HepG2 (cell line): ENCODE data around the gene FLYWCH1.

ENCODE experiments used
- ARHGAP35 ChIP-seq: sonication (generic); formaldehyde crosslinking; IDR thresholded peaks from 2 replicates; pipeline ENCODE4 v1.9.0; 2022; ENCODE audit warnings: mild to moderate bottlenecking, inconsistent platforms, moderate library complexity, missing genetic modification reagents, borderline replicate concordance
- CREM ChIP-seq, 2 experiments: sonication (generic) in 1 of 2; formaldehyde crosslinking in 1 of 2; IDR thresholded peaks; 2 replicates each; pipeline versions ENCODE4 v1.4.0 to v1.6.1; 2016 to 2020; ENCODE audit warnings: antibody characterized with exemption in 1 of 2, mild to moderate bottlenecking in 1 of 2, missing genetic modification reagents in 1 of 2
- KLF13 ChIP-seq: sonication (generic); formaldehyde crosslinking; IDR thresholded peaks from 2 replicates; pipeline ENCODE4 v1.4.0; 2020; ENCODE audit warnings: mild to moderate bottlenecking, missing genetic modification reagents
- NFE2L2 ChIP-seq: fragments of 150-350 bp; IDR thresholded peaks from 2 replicates; pipeline ENCODE4 v1.6.1; 2014; ENCODE audit warnings: low read length
- SRSF9 ChIP-seq: fragments of 200-400 bp; formaldehyde crosslinking; IDR thresholded peaks from 2 replicates; pipeline ENCODE4 v1.6.1; 2018; ENCODE audit warnings: borderline replicate concordance, mild to moderate bottlenecking, low read depth, low read length; ENCODE audit not compliant: insufficient read depth, poor library complexity, severe bottlenecking
- TF ChIP-seq, protein P1 (sequence below): sonication (generic); formaldehyde crosslinking; IDR thresholded peaks from 2 replicates; pipeline ENCODE4 v1.5.1; 2020; ENCODE audit warnings: missing genetic modification reagents, mild to moderate bottlenecking, borderline replicate concordance
- TF ChIP-seq, protein P2 (sequence below): sonication (generic); formaldehyde crosslinking; IDR thresholded peaks from 2 replicates; pipeline ENCODE4 v1.5.0; 2020; ENCODE audit warnings: mild to moderate bottlenecking, missing genetic modification reagents, moderate library complexity

DNA sequence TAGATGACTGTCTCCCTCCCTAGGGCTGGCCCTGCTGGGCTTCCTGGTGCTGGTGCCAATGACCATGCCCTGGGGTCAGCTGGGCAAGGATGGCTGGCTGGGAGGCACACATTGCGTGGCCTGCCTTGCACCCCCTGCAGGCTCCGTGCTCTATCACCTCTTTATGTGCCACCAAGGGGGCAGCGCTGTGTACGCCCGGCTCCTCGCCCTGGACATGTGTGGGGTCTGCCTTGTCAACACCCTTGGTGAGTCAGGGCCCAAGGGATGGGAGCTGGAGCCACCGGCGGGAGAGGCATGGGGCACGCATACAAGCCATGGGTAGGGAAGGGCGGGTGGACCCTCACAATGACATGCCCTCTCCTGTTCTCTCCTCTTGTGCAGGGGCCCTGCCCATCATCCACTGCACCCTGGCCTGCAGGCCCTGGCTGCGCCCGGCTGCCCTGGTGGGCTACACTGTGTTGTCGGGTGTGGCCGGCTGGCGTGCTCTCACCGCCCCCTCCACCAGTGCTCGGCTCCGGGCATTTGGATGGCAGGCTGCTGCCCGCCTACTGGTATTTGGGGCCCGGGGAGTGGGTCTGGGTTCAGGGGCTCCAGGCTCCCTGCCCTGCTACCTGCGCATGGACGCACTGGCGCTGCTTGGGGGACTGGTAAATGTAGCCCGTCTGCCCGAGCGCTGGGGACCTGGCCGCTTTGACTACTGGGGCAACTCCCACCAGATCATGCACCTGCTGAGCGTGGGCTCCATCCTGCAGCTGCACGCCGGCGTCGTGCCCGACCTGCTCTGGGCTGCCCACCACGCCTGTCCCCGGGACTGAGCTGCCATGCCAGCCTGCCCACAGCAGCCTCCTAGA, 59.6 kb downstream of the FLYWCH1 start:
- TF ChIP-seq ARHGAP35 (CRISPR knock-in tag): no peak
- TF ChIP-seq CREM (IDR thresholded peaks at IDR 0.05): no peak
- TF ChIP-seq CREM (CRISPR knock-in tag; IDR thresholded peaks at IDR 0.05): no peak
- no peak for TF ChIP-seq NFE2L2
- TF ChIP-seq KLF13 (CRISPR knock-in tag): no peak
- TF ChIP-seq, protein P1, sequence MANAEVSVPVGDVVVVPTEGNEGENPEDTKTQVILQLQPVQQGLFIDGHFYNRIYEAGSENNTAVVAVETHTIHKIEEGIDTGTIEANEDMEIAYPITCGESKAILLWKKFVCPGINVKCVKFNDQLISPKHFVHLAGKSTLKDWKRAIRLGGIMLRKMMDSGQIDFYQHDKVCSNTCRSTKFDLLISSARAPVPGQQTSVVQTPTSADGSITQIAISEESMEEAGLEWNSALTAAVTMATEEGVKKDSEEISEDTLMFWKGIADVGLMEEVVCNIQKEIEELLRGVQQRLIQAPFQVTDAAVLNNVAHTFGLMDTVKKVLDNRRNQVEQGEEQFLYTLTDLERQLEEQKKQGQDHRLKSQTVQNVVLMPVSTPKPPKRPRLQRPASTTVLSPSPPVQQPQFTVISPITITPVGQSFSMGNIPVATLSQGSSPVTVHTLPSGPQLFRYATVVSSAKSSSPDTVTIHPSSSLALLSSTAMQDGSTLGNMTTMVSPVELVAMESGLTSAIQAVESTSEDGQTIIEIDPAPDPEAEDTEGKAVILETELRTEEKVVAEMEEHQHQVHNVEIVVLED (CRISPR knock-in tag): no peak
- no peak for TF ChIP-seq SRSF9
- TF ChIP-seq, protein P2, sequence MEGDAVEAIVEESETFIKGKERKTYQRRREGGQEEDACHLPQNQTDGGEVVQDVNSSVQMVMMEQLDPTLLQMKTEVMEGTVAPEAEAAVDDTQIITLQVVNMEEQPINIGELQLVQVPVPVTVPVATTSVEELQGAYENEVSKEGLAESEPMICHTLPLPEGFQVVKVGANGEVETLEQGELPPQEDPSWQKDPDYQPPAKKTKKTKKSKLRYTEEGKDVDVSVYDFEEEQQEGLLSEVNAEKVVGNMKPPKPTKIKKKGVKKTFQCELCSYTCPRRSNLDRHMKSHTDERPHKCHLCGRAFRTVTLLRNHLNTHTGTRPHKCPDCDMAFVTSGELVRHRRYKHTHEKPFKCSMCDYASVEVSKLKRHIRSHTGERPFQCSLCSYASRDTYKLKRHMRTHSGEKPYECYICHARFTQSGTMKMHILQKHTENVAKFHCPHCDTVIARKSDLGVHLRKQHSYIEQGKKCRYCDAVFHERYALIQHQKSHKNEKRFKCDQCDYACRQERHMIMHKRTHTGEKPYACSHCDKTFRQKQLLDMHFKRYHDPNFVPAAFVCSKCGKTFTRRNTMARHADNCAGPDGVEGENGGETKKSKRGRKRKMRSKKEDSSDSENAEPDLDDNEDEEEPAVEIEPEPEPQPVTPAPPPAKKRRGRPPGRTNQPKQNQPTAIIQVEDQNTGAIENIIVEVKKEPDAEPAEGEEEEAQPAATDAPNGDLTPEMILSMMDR: no peak
